ENCODE results near the gene TMC7. TPM values are rescaled to one million over a fixed set of nuclear protein-coding genes. Genes with fewer than 3 reads are reported as not detected.

Gene TMC7
- total RNA-seq, 1 donor from 2014 or later = 0.23 TPM

- TF ChIP-seq CTCF (conservative IDR thresholded peaks at IDR 0.05; ENCODE audit: low read depth, low read length) = no peak
- H3K4me3 ChIP-seq (ENCODE audit: low read depth, low read length) = no peak overlapping the region
- DNase-seq (ENCODE audit: low read depth) = no peak
These were observed 33.4 kb downstream of the TMC7 start for GRCh38 chr16:19017179-19017578.

- DNase-seq (ENCODE audit: low read depth) = no peak
- TF ChIP-seq CTCF (conservative IDR thresholded peaks at IDR 0.05; ENCODE audit: low read depth, low read length) = no peak
- H3K4me3 ChIP-seq (ENCODE audit: low read depth, low read length) = no peak overlapping the region
These were observed 37.0 kb downstream of the TMC7 start for GRCh38 chr16:19020689-19021088.

- no peak overlapping the region for H3K4me3 ChIP-seq (ENCODE audit: low read depth, low read length)
- DNase-seq (ENCODE audit: low read depth) = no peak
- TF ChIP-seq CTCF (conservative IDR thresholded peaks at IDR 0.05; ENCODE audit: low read depth, low read length) = no peak
These were observed 38.0 kb downstream of the TMC7 start for GRCh38 chr16:19021747-19022146.

- no peak for TF ChIP-seq CTCF (conservative IDR thresholded peaks at IDR 0.05; ENCODE audit: low read depth, low read length)
- DNase-seq (ENCODE audit: low read depth) = no peak
These were observed 43.7 kb downstream of the TMC7 start for GRCh38 chr16:19027416-19027815.

GRCh38 chr16:19029980-19030379 is 46.2 kb downstream of the TMC7 start:
- H3K4me3 ChIP-seq (ENCODE audit: low read depth, low read length) = no peak overlapping the region
- no peak for DNase-seq (ENCODE audit: low read depth)
- no peak for TF ChIP-seq CTCF (conservative IDR thresholded peaks at IDR 0.05; ENCODE audit: low read depth, low read length)

More at GRCh38 chr16:19027416-19027815, 43.7 kb downstream of the TMC7 start:
- H3K4me3 ChIP-seq (ENCODE audit: low read depth, low read length) = no peak overlapping the region

- no peak for TF ChIP-seq CTCF (conservative IDR thresholded peaks at IDR 0.05; ENCODE audit: low read depth, low read length)
- H3K4me3 ChIP-seq (ENCODE audit: low read depth, low read length) = no peak overlapping the region
- DNase-seq (ENCODE audit: low read depth) = no peak
These were observed 48.0 kb downstream of the TMC7 start for GRCh38 chr16:19031738-19032137.

DNA sequence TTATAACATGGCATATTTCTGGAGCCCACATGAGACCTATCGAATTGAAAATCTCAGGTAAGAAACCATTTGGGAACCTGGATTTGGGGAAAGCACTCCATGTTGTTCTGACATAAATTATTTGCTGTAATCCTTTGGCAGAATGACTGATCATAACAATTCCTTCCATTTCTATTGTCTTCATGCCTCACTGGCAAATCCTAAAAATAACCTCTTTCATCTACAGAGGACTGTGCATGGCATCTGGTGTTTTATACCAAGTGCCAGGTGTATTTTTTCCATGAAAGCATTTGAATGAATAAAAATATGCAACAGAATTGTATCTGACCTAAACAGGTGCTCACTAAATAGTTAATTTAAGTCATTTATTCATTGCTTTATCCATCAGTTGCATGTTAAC is 50.0 kb downstream of the TMC7 start:
- H3K4me3 ChIP-seq (ENCODE audit: low read depth, low read length) = no peak overlapping the region
- no peak for TF ChIP-seq CTCF (conservative IDR thresholded peaks at IDR 0.05; ENCODE audit: low read depth, low read length)
- DNase-seq (ENCODE audit: low read depth) = no peak
